NCI-H2227 treated with DMSO at 0.1 percent for 48 hours (cell line): ENCODE data around the gene SRGAP2C.
A peak's percentile ranks its signal among the peaks of the same experiment; 100 is the strongest.
"Not testable (repeated sequence)": the region's sequence is repeated elsewhere in the genome, so short reads cannot be mapped to it uniquely, and the experiment has no call there.

ENCODE experiments used
- DNase-seq: peaks from one replicate; lab custom pipeline; 2025; lab: John Stamatoyannopoulos, UW

SRGAP2C gene

DNA sequence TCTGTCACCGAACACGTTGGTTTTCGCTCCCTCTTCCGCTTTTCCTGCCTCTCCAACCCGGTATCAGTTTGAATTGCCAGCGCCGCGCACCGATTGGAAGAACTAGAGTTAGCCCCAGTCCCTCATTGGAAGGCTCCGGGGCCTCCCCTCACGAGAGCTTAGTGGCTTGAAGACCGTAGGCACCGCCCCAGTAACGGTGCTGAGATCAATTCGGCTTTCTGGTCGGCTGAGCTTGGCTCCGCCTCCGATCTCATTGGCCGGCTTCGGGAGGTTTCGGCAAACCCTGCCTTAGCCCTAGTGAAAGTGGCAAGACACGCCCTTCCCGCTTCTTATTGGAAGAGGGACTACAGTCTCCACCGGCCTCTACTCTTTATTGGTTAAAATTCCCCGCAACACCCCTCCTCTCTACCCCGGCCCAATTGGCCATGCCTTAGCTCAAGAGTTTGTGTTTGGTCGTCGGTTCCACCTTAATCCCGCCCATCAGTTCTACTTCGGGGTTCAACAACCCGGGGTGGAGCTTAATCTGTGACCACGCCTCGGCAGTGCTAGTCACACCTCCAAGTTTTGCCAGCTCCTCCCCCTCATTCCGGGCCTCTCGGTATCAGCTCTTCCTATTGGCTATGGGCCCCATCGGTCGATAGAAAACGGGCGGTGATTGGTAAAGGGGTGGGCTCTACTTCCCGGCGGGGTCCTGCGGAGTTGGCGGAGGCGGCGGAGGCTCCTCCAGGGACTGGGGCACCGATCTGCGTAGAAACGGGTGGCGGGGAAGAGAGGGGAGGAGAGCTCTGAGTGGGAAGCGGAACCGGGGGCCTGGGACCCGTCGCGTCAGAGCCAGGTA, at the start of gene SRGAP2C, which contains the start of gene FAM72B:
TSS of gene SRGAP2C (plus strand) at position 686 of the 838 bp plus-strand sequence. CDS start 2,472 bp downstream, outside the sequence.
TSS of gene FAM72B (minus strand) at position 51 of the 838 bp plus-strand sequence. CDS start 851 bp downstream, outside the sequence.
- peak; percentile 98 for DNase-seq

DNA sequence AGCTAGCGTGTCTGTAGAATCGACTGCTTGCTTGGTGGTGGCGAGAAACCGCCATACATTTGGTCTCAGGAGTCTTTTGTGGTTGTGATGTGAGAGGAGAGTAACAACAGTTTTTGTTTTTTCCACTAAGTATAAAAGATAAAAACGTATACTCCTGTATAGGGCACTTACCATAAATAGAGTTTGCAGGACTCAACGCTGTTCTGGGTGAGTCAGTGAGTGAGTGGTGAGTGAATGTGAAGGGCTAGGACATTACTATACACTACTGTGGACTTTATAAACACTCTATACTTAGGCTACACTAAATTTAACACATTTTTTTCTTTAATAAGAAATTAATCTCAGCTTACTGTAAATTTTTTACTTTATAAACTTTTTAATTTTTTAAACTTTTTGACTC, 44.4 kb upstream of the SRGAP2C start:
- DNase-seq = not testable (repeated sequence)

DNA sequence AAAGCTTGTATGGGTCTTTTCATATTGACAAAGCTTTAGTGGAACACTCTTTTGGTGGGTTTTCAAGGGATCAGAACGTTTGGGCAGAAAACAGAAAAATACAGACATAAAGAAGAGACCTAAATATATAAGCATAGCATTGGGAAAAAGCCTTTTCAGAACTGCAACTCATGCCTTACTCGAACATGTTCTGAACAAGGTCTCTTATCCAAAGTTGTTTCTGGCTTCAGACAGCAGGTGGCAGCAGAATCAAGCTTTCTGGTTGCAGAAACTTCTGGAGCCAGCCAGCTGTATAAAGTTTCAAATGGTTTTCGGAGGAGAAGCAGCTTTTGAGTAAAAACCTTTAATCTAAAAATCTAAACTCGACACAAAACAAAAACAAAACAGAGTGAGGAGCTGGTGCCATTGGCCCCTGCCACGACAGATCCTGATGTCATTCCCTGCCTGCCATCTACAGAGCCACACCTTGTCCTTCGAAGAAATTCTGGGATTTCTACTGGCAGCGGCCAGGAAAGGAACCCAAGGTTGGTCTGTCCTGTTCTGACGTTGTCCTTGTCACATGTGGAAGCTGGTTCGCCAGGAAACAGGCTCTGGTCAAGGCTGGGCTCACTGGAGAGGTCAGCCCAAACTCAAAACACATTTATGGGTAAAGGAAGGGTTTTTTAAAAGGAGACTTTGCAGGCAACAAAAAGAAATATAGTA, 36.1 kb upstream of the SRGAP2C start:
- not testable (repeated sequence) for DNase-seq

DNA sequence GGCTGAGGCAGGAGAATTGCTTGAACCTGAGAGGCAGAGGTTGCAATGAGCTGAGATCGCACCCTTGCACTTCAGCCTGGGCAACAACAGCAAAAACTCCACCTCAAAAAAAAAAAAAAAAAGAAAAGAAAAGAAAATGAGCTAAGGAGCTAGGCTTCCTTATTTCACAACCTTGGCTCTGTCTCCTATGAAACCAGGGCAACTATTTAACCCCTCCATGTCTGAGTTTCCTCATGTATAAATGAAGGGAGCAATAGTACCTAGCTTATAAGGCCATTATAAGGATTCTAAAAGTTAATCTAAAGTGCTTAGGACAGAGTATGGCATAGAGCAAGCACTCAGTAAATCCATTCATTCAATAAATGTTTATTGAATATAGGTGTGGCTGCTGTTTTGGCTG, 33.5 kb upstream of the SRGAP2C start:
- not testable (repeated sequence) for DNase-seq

DNA sequence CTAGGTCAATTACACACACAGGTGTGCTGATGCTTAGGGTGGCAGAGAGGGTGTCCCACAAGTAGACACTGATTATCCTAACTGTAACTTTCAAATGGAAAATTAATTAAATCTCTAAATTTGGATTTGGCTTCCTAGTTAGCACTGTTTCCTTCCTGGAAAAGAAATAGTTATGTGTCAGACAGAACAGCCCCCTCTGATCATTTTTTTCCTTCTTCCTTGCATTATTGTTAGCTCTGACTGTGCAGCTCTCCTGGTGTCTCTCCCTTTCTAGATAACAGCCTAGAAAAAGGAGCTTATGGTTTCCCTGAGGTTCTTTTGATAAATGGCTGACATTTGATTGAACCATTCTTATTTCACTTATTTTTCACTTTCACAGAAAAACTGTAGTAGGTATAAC, 32.0 kb upstream of the SRGAP2C start:
- DNase-seq = not testable (repeated sequence)

DNA sequence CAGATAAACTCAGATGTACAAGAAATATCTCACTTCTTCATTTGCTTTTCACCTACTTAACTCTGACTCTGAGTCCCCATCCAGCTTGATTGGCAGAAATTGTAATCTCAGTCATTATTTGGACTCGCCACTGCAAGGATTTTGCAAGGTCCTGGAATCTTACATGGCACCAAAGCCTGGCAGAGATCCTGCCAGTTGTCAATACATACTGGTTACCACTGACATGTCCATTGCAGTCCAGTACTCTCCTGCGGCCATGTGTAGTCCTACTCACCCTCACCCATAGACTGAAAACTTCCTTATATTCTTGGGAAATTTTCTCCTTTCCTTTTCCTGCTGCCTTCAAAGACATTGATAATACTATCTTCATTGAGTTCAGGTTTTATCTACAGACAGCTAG, 30.0 kb upstream of the SRGAP2C start:
- DNase-seq = not testable (repeated sequence)

DNA sequence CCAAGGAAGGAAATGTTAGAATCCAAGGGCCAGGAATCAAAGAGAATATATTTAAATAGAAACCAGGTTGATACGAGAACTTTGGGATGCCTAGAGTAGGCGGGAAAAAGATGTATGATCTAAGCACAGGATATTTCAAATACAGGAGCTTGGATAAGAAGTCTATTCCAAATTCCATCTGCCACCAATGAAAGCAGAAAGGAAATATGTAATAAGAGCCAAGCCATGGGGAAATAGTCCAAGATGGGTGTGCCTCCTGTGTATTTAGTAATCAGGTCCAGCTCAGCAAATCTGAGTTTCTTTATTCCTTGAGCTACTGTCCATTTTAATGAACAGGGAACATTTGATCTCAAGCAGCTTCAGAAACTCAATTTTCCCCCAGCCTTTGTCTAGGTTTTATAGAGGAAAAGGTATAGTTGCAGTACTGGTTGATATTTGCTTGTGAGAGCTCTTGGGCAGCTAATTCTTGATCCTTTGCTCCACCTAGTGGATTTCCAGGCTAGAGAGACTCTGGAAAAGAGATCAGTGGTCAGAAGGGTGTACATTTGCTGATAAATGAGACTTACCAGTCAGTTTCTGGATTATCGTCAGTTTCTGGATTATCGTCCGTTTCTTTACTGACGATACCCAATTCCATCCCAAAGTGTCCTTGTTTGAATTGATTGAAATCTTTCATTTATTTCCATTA, 29.0 kb upstream of the SRGAP2C start:
- DNase-seq = not testable (repeated sequence)

DNA sequence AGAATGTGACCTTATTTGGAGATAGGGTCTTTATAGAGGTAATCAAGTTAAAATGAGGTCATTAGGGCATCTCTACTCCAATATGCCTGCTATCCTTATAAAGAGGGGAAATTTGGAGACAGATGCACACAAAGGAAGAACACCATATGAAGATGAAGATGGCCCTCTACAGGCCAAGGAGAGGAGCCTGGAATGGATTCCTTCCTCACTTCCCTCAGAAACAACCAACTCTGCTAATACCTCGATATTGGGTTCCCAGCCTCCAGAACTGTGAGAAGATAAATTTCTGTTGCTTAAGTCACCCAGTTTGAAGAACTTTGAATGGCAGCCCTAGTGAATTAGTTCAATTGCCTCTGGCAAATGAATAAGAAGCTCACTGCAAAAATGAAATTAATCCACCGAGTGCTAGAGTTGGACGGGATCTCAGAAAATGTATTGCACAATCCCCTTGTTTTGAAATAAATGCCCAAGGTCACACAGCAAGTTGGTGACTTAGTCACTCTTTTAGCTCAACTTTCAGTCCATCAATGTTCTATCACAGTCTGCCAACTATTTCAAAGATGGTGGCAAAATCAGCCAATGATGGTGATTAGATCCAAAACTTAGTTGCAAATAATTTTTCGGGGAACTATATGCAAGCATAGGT, 27.7 kb upstream of the SRGAP2C start:
- DNase-seq = not testable (repeated sequence)

DNA sequence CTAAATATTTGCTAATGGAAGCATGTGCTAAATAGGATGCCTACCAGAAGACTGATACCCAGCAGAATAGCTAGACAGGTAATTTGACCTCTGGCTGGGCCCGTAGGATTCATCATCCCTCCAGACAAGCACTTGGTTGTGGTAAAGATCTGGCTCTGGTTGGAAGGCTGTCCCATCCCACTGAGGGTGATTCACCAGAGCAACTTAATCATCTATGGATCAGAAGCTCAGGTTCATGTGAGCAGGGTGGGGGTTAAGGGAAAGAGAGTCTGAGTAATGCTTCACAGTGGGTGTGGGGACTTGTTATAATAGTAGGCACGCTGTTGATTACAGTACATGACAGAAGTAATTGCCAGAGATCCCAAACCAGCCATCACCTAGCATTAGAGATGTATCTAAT, 27.2 kb upstream of the SRGAP2C start:
- not testable (repeated sequence) for DNase-seq

DNA sequence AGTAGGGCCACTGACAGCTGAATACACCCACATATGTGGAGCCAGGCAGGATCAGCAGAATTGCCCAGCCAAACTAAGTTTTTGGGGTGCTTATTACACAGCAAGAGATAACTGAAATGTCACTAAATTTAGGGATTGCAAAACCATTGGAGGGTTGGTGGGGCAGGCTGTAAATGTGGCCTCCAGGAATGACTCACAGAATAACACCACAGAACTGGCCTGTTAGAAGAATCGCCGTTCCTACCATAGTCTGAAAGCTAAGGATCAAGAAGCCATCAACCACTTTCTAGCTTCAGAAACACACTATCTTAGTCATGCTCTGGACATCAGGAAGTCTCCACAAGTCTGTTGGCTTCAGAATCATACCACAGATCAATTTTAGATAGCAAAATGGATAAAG, 24.7 kb upstream of the SRGAP2C start:
- not testable (repeated sequence) for DNase-seq

DNA sequence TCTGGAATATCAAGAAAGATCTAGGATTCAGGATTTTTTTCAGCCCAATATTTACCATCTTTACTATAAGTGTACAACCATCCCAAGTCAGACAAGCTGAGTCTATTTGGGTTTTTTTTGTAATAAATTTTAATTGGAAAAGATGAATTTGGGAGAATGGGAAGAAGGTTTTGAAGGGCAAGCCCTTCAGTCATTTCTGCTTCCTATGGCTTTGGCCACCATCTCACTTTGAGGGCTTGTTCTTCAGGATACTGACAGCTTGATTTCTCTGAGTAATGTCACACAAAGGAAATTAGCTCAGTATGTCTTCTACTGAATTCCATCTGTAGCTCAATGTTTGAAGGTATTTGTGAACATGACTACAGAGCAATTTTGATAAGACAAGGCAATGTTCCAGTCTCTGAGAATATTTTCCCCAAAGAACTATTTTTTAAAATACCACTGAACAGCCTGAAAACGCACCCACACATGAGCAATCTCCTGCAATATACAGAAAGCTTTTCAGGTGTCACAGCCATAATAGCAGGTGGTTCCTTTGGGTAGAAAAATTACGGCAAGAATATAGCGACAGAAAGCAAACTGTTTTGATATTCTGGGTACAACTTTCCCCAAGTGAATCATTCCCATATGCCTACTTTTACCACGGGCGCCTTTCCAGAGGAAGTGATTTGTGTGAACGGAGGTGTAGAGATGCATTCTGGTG, 23.4 kb upstream of the SRGAP2C start:
- not testable (repeated sequence) for DNase-seq

DNA sequence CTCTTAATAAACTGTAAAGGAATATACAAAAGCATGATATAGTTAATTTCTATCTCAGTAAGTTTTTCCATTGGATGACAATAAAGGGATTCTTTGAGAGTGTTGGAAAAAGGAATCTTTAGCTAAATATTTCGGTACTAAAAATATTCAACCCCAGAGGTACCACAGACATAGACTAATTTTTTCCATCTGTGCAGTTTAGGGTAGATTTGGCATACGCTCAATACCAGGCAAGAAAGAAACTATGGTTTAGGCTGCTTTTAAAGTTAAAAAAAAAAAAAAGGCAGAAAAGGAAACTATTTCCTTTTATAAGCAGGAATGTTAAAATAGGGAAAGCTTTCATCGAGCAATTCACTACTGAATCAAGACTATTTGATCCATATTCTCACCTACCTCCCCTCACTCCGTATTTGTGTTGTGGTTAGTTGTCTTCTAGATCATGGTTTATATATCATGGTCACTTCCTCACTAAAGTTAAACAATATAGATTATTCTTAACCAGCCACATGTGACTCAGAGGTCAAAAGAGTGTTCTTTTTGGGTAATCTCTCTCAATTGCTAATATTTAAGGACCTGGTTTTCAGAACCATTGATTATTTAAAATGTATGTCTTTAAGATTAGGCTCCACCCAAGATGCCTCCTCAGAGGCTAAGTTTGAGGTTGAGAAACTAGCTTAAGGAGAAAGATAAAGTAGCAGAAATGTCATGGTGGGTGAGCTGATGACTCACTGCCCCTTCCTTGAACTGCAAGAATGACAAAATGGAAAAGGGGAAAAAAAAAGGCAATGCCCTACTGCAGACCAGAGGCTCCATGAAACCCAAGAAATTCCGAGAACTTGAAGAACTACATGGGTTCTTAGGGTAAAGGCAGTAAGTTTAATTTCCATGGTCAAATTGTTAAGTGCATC, 20.7 kb upstream of the SRGAP2C start:
- DNase-seq = not testable (repeated sequence)

DNA sequence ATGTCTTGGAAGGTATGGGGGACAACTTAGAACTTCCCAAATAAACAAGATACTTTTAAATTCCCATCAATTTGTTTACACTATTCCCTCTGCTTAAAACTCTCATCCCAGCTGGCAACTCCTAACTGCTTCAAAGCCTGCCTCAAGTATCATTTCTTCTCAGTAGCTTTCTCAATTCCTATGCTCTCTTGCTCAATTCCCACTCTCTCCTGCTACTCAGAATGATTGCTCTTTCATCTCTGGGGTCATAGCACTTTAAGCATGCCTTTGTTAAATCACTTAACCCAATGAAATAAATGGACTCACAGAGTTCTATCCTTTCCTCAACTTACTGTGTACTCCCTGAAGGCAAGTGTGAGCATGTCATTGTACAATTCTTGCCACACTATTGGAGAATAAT, 19.5 kb upstream of the SRGAP2C start:
- DNase-seq = not testable (repeated sequence)

DNA sequence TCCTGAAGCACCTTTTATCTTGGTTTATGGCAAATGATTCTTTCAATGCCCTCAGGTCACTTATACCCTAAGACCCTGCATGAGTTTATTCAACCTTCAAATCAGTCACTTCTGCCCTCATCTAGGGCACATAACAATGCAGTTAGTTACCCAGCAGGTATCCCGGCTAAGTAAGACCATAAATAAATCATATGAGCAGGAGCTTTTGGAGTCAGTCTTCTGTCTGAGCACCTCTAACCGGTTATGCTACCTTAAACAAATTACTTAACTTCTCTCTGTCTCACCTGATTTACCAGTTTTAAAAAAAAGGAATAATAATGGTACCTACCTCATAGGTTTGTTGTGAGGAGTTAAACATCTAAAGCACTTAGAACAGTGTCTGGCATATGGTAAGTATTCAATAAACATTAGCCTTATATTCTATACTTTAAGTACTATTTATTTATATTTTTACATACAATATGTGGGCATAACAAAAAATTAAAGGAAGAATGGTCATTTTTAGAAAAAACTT, 17.5 kb upstream of the SRGAP2C start:
- not testable (repeated sequence) for DNase-seq

DNA sequence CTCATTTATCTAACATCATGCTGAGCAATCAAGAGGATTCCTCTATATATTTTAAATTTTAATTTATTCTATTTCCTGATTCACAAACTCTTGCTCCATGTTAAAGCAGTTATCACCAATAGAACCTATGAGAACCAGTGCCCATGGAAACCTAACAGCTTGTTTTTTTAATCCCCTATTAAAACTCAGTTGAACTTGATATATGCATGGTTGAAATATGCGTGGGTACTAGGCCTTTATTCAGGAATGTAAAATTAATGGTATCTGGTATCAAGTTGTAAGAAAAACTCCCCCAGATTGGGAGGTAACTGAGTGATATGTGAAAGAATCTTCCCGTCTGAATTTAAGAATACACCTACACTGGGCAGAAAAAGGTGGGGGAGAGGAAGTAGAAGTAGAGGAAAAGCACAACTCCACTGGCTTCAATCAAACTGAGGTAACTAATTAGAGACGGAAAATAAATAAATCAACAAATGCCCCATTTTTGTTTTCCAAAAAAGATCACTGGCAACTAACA, 16.6 kb upstream of the SRGAP2C start:
- not testable (repeated sequence) for DNase-seq

DNA sequence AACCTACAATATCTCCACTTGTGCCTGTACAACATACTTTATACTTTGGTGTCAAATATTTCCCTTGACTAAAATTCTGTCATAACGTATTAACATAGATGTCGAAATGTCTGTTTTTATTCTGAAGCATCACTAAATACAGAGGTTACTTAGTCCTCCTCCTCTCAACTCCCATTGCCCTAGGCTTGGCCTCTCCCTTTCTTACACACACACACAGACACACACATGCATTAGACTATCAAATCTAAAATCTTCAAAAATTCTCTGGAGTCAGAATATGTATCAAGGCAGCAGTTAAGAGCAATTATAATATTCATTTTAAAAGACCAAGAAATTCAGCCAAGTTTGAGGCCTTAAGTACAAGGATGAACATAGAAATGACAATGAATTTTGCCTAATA, 8.1 kb upstream of the SRGAP2C start:
- not testable (repeated sequence) for DNase-seq

DNA sequence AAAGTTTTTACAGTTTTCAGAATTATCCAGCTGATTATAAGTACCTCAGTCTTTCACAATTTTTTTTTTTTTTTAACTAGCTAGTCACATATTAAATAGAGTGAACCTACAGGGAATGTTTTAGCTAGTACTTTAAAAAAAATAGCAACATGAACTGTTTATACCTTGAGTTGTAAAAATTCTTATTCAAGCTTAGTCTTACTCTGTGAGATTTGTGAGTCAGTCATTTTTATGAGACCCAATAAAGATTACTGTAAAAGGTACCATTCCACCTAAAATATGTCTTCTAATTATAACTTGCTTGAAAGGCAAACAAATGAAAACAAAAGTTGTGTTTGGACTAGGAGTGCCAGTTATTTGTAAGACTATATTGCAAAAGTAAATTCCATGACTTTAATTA, 6.6 kb upstream of the SRGAP2C start:
- DNase-seq = not testable (repeated sequence)

DNA sequence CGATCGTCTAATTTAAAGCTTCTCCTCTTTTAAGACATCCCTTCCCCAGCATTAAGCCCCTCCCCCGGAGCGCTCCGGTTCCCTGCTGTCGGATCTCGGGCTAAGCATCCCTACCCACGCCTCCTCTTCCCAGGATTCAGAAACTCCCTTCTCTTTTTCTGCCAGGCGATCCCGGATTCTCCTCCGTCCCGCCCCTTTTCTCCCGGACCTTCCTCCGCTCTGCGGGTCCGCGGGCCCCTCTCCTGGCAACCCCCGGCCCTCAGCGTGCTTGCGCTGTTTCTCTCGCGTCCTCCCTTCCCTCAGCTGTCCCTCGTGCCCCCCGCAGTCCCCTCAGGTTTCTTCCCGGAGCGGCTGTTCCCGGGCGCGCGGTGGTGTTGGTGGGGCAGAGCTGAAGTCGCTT, 908 bp upstream of the SRGAP2C start:
- not testable (repeated sequence) for DNase-seq

DNA sequence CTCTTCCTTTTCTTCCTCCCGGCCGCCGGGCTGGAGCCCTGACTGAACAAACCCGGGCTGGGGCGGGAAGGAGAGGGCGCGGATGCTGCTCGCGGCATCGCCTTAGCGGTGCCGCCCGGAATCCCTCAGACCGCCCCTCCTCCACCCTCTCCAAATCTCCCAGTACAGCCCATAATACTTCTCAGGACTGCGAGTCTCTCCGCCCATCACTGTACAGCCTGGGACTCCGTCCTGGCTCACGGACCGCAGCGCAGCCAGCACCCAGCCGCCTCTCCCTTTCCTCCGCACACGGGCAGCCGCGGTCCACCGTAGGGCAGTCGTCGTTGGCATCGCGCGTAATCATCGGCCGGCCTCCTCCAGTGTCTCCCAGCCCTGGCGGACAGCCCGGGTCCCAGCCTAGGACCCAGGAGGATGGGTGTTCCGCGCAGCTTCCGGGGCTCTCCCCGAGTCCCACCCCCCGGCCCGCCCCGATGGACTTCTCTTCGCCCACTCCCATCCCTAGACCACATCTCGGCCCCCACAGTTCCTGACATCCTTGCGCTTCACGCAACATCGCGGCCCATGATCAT, 449 bp downstream of the SRGAP2C start:
- DNase-seq = not testable (repeated sequence)
